HepG2 (cell line): Measurements from ENCODE around the gene BPIFB2.
"Not testable (repeated sequence)": the region's sequence is repeated elsewhere in the genome, so short reads cannot be mapped to it uniquely, and the experiment has no call there.

Experiments used
- GTF2F1 ChIP-seq: fragments of 150-350 bp; IDR thresholded peaks from 2 replicates; pipeline ENCODE4 v1.6.1; 2014; ENCODE audit warnings: low read length
- MLLT10 ChIP-seq: sonication (generic); formaldehyde crosslinking; IDR thresholded peaks from 2 replicates; pipeline ENCODE4 v1.4.0; 2020; ENCODE audit warnings: missing genetic modification reagents
- POLR2AphosphoS5 ChIP-seq: IDR thresholded peaks from 2 replicates; pipeline ENCODE4 v1.6.1; 2012; ENCODE audit warnings: low read depth, low read length
- PPARG ChIP-seq: conservative IDR thresholded peaks from 2 replicates; pipeline ENCODE4 v1.6.1; 2016; ENCODE audit warnings: missing biosample characterization, missing genetic modification reagents
- ZGPAT ChIP-seq: IDR thresholded peaks from 2 replicates; pipeline ENCODE4 v1.6.1; 2016; ENCODE audit warnings: mild to moderate bottlenecking
- ZNF20 ChIP-seq: sonication (generic); formaldehyde crosslinking; IDR thresholded peaks from 2 replicates; pipeline ENCODE4 v1.4.0; 2020; ENCODE audit warnings: mild to moderate bottlenecking, moderate library complexity, missing genetic modification reagents
- ZNF253 ChIP-seq: sonication (generic); formaldehyde crosslinking; IDR thresholded peaks from 2 replicates; pipeline ENCODE4 v1.8.0; 2022; ENCODE audit warnings: mild to moderate bottlenecking, missing genetic modification reagents, borderline replicate concordance
- ZNF550 ChIP-seq: sonication (generic); formaldehyde crosslinking; IDR thresholded peaks from 2 replicates; pipeline ENCODE4 v1.4.0; 2020; ENCODE audit warnings: mild to moderate bottlenecking, missing genetic modification reagents, borderline replicate concordance

GRCh38 chr20:32962646-32963045 lies 44.9 kb upstream of the BPIFB2 start:
- not testable (repeated sequence) for TF ChIP-seq ZNF550 (CRISPR knock-in tag); POLR2AphosphoS5; ZGPAT (CRISPR knock-in tag); GTF2F1; ZNF253 (CRISPR knock-in tag); MLLT10 (CRISPR knock-in tag); PPARG (CRISPR knock-in tag); ZNF20 (CRISPR knock-in tag)
